HG03520 (cell line): ENCODE measurements around the gene RBP3.

Experiments
- ATAC-seq: cut with Tn5 transposase; IDR thresholded peaks from one replicate; pipeline ENCODE4 v1.9.1; 2021; ENCODE audit warnings: mild to moderate bottlenecking, moderate library complexity; ENCODE audit not compliant: unreplicated experiment

RBP3 gene

DNA sequence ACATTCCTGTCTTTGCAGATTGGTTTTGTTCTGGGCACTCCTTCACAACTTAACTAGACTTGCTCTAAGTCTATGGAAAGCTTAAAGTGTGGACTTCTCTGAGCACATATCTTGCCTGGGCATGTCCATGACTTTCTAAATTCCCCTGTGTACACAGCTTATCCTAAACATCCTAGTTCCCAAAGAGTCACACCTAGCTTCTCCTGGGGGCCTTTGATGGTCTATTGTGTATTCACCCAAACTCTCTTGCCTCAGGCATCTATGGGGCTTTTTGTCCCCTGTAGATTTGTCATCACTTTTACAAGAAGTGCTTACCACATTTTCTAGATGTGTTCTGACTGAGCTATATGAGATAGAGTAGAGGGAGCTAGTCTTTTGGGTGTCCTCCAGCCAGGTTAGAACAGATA is 48.2 kb downstream of the RBP3 start:
- no peak for ATAC-seq

DNA sequence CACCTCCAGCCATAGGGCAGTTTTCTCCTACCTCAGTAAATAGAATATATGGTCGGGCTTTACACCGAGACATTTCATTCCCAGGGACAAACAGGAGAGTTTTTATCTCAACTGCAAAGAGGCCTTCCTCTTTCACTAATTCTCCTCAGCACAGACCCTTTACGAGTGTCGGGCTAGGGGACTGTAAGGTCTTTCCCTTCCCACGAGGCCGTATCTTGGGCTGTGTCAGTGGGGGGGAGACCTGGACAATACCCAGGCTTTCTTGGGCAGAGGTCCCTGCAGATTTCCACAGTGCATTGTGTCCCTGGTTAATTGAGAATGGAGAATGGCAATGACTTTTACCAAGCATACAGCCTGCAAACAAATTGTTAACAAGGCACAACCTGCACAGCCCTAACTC is 49.1 kb downstream of the RBP3 start:
- no peak for ATAC-seq

DNA sequence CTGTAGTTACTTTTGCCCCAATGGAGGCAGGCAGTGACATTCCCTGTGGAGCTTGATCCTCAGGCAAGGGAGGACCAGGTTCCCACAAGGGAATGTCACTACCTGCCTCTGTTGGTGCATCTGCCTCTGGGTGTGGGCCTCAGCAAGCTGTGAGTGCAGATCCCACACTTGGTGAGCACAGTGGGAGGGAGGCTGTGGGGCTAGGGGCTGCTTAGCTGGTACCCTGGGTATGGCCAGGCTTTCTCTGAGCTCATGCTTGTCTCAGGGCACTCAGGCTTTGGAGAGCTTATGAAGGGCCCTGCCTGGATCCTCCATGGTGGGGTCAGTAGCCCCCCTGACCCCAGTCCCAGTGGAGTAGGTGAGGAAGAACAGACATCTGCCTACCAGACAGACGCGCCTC is 52.1 kb downstream of the RBP3 start:
- no peak for ATAC-seq

DNA sequence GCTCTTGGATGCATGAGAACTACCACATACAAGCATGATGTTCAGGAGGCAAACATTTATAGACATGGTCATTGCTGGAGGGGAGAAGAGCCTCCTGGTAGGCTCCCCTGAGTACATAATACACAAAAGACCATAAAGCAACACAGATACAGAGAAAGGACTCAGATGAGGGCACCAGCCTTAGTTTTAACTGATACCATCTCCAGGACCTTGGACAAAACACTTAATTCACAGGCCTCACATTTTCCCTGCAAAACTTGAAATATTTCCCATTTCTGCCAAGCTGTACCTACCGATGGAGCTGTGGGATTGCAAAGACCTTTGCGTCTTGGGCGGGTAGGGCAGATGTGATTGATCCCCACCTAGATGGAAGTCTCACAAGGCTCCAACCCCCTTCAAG is 52.6 kb downstream of the RBP3 start:
- ATAC-seq: no peak

DNA sequence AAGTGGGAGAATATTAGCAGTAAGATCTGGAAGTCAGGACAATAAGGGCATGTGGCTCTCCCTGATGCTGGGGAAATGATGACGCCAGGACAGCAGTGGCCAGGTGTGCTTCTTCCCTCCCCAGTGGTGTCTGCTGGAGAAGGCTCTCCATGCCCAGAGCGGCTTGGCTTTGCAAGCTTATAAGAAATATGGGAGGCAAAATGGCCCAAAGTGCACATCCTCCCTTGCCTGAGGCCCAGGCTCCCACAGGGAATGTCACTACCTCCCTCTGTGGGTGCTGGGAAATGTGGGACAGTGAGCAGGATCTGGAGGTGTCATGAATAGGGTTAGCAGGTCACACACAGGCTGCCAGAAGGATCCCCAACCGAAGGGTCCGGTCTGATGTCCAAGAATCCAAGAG is 53.0 kb downstream of the RBP3 start:
- ATAC-seq: no peak

DNA sequence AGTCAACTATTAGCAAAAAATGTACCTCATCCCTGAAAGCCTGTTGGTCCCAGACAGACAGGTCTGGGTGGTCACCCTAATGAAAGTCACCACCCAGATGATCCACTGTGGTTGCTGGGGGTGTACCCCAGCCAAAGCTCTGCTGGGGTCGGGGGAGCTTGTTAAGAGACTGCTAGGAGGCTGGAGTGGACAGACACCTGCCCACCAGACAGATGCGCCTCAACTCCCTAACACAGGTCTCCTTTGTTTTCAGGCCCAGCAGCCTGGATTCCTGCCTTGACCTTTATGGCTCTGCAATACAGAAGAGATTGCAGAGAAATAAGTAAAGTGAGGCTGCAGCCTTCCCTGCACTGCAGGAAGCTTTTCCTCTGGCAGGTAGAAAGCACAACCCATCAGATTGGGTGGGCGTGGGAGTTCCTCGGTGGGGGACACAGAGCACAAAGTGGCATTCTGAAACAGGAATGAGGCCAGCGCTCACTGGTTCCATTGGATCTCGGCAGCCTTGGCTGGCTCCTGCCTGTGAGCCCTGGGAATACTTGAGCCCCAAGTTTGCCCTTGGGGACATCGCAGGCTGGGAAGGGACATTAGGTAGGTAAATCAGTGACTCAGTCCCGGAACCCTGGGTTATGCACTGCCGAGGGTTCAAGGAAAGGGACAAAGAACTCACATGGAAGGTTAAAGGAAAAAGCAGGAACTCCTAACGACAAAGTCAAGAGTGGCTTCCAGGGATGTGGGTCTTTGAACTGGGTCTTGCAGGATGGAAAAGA is 53.9 kb downstream of the RBP3 start:
- no peak for ATAC-seq

DNA sequence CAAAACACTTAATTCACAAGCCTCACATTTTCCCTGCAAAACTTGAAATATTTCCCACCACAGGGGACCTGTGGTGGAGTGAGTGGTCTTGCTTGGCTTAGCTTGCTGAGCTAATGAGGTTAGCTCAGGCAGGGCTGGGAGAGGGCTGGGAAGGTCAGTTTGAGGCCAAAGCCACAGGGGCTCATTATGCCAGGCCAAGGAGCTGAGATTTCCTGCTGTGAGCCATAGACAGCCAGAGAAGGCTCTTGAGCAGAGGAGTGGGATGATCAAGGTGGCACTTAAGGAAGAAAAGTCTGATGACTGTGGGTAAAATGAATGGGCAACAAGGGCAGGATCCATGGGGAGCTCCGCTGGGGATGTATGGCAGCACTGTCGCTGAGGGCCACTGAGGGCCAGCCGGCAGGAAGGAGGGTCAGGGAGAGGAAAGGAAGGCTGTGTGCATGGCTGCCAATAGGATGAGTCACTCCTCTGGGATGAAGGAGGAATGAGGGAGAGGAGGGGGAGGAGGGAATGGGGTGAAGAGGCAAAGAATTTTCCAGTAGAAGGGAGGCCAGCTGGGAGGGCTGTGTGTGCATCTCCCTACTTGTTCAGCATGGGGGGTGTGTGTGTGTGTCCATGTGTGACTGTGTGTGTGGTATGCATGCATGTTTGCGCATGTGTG is 54.6 kb downstream of the RBP3 start:
- ATAC-seq: no peak

DNA sequence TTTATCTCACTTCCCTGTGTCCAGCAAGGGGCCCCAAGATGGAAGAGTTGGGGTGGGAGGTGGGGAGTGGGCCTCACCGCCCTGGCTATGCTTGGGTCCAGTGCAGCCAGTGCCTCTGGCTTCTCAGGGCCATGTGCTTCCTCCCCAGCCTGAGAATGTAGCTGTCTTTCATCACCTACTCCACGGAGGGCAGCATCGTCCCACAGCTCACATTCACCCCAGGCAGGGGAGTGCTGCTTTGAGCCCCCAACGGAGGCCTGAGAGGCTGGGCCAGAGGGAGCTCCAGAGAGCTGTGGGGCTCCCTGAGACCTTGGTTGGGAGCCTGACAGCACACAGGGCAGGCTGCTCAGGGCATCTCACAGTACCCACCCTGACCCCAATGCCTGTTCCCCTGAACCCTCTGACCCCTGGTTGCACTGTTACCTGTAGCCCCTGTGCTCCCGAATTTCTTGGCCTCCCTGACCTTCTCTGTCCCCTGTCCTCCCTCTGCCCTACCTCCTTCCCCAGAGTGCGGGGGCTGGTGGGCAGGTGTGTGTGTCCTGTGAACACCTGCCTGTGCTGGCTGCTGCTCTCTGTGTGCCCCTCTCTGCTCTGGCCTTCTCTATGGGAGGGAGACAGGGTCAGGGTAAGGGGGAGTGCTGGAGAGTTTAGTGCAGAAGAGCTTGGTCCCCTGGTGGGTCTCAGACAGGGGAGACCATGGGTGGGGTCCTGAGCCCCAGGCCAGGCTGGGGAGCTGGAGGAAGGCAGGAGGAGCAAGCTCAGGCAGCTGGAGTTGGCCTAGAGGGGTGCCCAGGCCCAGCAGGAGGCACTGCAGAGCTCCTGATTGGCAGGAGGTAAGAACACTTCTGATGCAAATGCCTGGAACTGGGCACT is 55.5 kb downstream of the RBP3 start:
- ATAC-seq: no peak

DNA sequence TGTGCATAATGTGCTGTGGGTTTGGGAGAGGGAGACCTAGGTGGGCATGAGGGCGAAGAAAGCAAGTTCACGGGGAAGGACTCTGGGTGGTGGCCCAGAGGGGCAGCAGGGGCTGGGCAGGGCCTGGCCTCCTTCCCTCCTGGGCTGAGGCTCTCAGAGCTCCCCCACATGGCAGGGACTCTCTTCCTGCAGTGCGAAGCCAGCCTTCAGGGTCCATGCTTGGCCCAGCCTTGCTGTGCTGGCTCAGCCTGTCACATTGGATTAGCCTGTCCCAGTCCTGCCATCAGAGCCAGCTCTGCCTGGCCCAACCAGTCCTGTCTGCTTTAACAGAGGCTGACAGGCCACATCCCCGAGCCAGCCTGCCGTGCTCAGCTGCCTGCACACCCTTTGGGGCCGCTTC is 56.3 kb downstream of the RBP3 start:
- ATAC-seq: no peak

DNA sequence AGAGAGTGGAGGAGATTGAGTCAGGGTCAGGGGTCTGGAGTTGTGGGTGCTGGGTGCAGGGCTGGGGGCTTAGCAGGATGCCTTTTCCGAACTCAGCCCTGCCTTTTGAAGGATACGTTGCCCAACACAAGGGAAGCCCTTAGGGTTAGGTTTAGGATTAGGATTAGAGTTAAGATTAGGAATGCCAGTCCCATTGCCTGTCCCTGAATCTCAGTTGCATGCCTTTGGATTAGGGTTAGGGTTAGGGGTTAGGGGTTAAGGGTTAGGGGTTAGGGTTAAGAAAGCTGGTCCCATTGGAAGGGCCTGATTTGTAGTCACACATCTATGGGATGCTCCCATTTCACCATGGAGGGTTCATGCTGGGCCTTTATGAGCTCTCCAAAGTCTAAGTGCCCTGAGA is 56.8 kb downstream of the RBP3 start:
- no peak for ATAC-seq

DNA sequence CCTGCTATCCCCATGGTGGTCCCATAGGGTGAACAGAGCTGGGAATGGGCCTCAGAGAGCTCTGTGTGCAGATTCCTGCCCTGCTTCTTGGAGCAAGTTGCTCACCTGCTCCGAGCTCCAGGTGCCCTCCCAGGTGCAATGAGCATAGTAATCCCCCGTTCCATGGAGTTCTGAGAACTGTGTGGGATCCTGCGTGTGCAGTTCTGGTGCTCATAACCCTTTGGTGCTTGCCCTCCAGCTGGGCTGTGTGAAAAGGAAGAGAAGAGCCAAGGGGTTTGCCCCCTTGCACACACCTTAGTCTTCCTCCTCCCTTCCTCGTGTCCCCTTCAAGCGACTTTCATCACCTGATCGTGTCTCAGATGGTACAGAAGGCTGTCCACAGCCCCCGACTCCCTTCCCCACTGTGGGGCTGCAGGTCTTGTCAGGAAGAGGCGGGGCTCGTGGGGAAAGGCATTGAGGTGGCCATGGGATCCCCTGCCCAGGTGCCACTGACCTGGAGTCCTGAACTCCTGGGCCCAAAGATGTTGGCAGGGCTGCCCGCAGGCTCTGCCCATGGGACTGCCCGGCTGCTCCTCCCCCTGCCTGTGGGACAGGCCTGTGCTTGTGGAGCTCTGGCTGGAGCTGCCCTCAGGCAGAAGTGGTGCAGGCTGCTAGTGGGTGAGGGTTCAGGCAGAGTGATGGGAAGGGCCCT is 57.8 kb downstream of the RBP3 start:
- no peak for ATAC-seq

DNA sequence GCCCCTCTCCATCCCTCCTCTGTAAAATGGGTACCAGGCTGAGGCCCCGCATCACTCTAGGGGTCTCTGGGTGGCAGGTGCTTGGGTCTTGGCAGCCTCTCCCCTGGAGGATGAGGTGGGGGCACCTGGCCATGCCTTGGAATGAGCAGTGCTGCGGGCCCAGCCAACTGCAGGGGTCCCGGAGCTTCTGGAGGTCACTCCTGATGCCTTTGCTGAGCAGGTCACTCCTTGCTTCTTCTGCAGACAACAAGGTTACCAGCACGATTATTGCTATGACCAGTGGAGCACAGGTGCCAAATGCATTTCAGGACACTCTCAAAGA is 58.3 kb downstream of the RBP3 start:
- ATAC-seq: no peak

DNA sequence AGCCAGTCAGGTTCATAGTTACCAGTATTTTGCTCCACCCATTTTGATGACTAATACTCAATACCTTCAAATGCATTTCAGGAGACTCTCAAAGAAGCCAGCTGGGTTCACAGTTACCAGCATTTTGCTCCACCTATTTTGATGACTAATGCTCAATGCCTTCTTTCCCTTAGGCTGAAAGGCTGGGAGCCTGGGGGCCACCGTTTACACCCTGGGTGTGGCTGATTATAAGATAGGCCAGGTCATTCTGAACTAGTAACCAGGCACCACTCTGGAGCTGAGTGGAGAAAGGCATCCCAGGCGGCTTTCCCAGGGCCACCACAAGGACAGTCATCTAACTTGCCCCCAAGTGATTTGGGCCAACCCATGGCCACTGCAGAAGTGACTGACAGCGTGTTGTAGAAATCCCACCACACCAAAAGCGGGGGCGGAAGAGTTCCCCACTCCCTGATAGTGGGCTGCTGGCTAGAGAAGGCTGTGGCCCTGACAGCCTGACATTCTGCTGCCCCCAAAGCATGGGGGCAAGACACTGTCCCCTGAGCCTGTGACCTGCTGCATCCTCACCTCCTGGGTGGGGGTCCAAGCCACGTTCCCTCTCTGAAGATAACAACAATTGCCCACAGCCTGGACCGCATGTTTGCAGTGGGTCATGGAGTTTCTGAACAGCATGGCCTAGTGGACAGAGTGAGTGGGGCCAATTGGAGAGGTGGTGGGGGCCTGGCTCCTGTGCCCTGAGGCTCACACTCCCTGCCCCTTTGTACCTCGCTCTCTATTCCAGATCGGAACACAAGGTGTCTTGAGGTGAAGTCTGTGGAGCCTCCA is 58.9 kb downstream of the RBP3 start:
- ATAC-seq: no peak
